Posterior vena cava (tissue), 2 donors: ENCODE results near the gene MAPK12. TPM values are rescaled to one million over a fixed set of nuclear protein-coding genes. Genes with fewer than 3 reads are reported as not detected.
A peak's percentile ranks its signal among the peaks of the same experiment; 100 is the strongest.
"Not testable (repeated sequence)": the region's sequence is repeated elsewhere in the genome, so short reads cannot be mapped to it uniquely, and the experiment has no call there.

Experiments
- DNase-seq: peaks from one replicate; pipeline ENCODE4 v3.0.0-alpha.2; 2020; ENCODE audit warnings: low spot score
- intact Hi-C, 2 donors: fragments of 100-400 bp; cut with DNase I; formaldehyde crosslinking; loops; one replicate each; pipeline versions ENCODE4 v1.14.1 to v1.14.2; 2022 to 2023
- total RNA-seq, 2 donors: library from RNA; stranded (reverse); fragmentation: NEBNext Ultra II Directional; extraction: Animal tissue kit (Norgen Biotek cat#: 25700); gene quantifications; one replicate each; pipeline ENCODE4 v1.2.1, GENCODE V29; 2021
- donor health status: DM: yes; HTN: yes; CAD: no.
- donor health status: DM: yes; HTN: yes; CAD: no.

Gene MAPK12
- total RNA-seq, 2 donors from 2014 or later = 10.4 to 13.2 TPM

DNA sequence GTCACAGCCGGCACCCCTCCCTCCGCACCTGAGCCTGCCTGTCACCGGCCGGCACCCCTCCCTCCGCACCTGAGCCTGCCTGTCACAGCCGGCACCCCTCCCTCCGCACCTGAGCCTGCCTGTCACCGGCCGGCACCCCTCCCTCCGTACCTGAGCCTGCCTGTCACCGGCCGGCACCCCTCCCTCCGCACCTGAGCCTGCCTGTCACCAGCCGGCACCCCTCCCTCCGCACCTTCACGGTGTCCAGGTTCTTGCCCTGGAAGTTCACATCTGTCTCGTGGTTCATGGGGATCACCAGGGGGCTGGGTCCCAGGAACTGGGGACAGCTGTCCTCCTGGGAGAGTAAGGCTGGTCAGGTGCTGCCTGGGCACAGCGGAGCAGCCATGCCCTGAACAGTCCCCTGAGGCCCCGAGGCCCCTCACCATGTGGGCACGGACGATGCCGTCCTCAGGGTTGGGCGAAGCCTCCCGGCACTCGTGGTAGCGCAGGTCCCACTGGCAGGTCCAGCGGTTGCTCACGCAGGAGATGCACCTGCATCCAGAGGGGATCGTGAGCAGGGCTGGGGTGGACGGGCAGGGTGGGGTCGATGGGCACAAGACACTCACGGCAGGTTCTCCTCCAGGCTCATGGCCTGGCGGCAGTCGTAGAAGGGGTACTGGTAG is 24.2 kb upstream of the MAPK12 start:
- no peak for DNase-seq
- intact Hi-C loops = no loop called here

DNA sequence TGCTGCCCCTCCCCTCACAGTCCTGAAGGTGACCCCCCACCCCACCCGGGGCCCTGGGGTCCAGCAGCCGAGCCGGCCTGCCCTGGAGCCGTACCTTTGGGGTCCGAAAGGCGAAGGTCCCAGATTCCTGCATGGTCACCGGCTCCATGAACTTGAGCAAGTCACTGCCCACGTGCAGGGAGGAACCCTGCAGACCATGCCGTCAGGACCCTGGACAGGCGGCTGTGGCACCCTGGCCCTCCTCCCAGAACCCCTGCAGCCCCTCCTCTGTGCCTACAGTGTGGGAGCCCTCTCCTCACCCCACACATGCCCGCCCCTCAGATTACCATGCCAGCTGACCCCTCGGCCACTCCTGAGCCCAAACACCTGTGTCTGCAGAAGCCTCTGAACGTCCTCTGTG is 23.0 kb upstream of the MAPK12 start:
- no peak for DNase-seq
- intact Hi-C loops = no loop called here

DNA sequence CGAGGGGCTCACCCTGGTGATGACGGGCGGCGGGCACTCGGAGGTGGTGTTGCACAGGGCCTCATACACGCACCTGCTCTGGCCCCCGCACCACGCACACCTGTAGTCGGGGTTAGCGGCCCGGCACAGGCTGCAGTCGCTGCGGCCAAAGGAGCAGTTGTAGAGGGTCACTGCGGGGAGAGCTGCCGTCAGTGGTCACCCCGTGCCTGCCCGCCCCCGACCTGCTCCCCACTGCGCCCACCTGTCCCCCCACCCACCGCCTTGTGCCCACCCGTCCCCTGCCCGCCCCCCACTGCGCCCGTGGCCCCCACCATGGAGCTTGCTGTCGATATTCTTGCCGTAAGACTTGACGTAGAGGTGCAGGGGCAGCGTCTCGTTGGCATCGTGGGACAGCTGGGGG is 22.3 kb upstream of the MAPK12 start:
- intact Hi-C loops = no loop called here
- no peak for DNase-seq

DNA sequence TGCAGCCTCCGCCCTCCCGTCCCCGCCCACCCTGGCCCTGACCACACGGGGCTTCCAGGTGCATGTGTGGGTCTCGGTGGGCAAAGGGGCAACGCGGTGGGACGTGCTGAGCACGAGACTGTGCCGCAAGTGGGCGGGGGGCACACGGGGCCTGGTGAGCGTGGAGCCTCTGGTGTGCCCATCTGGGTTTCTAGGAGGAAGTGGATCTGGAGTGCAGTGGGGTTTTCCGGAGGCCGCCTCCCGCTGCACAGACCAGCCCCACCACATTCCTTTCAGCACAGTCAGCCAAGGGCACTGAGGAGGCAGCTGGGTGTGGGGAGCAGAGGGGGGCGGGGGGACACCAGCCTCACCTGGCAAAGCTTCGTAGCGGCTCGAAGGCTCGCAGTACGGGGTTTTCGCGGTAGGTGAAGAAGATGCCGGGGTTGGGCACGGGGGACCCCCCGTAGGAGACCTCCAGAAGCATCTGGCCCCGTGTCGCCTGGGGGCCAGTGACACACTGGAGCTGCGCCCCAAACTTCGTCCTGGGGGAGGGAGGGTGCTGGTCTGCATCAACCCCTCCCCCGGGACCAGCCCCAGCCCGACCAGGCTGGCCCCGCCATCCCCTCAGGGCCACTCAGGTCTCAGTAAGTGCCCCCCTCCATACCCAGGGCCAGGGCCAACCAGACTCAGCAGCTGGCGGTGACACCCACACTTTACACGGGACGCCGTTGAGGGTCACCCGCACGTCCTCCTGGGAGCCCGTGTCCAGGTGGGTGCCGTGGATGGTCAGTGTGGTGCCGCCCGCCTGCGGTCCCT is 21.1 kb upstream of the MAPK12 start:
- intact Hi-C loops = no loop called here
- no peak for DNase-seq

DNA sequence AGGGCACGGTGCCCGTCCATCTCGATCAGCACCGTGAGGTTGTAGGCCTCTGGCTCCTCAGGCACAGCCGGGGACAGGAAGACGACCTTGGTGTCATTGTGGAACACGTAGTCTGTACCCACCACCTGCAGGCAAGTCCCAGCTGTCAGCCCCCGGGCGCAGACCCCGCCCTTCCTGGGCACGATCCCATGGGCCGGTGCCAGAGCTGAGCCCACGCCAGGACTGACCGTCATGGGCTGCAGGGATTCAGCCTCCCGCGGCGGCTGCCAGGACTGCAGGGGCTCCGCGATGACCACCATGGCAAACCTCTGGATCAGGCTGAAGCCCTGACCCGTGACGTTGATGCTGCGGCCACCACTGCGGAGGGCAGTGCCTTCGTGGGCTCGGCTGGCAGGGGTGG is 20.5 kb upstream of the MAPK12 start:
- intact Hi-C loops = no loop called here
- DNase-seq = no peak

DNA sequence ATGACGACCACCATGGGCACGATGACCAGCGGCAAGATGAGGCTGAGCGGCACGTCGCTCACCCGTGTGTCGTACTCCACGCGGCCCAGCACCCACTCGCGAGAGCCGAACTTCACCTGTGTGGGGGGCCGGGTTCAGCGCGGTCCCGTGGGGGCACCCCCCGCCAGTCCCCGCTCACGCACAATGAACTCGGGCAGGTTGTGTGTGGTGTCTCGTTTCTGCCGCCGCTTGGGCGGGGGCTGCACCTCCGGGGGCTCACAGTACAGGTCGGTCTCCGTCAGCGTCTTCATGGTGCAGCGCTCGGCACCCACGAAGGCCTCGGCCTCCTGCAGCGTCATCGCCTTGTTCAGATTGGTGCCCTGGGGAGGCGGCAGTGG is 19.9 kb upstream of the MAPK12 start:
- DNase-seq = no peak
- intact Hi-C loops = no loop called here

DNA sequence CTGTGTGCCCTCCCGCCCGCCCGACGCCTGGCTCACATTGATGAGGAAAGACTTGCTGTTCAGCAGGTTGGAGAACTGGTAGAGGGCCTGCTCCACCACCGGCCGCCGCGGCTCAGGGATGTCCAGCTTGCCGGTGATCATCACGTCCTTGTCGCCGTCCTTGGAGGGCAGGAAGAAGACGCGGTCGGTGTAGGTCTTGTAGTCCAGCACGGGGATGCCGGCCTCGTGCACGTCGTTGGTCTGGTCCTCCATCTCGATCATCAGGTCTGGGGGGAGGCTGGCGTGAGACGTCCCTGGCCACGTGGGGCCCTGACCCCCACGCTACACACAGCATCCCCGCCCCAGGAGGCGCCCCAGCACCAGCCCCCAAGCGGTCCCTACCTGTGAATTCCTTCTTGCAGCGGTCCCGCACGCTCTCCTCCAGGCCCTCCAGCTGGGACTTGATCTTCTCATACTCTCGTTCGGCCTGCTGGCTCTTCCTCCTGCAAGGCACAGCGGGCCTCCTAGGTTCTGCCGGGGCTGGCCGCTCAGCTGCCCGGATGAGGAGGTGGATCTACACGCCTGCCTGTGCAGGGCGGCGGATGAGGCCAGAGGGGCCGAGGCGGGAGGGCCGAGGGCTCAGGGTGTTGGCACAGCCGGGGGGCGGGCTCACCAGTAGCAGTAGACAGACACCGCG is 19.4 kb upstream of the MAPK12 start:
- intact Hi-C loops = no loop called here
- no peak for DNase-seq

DNA sequence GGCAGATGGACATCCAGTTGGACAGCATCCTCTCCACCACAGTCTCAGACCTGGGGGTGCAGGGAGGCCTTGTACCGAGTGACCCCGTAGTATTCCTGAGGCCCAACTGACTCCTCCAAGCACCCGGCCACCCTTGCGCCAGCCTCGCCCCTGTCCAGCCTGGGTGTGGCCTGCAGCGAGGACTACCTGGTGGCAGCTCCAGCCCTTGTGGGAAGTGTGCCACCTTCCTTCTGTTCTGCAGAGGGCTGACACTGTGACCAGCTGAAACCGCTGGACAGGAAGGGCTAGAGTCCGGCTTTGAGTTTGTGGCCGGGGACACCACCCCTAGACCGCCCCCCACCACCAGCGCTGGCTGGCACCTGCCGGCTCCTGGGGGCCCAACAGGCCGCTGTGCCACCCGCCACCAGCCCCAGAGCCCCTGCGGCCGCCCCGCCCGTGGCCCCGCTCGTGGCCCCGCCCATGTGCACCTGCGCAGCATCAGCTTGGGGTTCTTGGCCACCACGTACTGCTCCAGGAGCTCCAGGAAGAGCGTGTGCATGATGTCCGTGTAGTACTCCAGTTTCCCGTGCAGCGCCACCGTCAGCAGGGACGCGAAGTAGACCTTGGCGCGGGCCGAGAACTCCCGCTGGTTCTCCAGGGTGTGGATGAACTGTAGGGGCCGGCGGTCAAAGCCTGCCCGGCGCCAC is 18.7 kb upstream of the MAPK12 start:
- intact Hi-C loops = no loop called here
- no peak for DNase-seq

DNA sequence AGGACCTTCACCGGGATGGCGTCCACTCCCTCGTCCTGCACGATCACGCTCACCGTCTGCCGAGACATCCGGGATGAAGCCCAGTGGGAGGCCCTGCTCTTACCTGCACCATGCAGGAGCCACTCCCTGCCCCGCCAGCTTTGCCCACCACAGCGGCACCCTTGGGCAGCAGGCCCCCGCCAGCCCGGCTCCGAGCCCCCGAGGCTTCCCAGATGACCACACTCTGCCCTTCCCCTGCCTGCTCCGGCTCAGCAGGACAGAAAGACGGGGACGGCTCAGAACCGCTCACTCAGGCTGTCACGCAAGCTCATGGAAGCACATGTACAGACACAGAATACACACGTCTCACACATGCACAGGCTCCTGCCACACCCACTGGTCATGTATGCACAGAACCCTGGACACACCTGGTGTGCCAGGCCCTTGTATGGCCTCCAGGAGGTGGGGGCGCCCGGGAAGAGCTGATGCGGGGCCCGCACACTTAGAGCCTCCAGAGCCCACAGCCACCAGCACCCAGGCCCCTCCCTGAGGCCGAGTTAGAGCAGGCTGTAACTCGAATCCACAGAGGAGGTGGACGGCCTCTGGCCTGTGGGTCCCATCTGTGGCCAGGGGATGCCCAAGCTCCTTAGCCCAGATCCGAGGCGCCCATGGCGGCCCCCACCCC is 17.6 kb upstream of the MAPK12 start:
- intact Hi-C loops = loop anchor here (5.0 kb wide), 2 partner anchors 48 to 63 kb away; partner anchors contain the start of genes DENND6B (in 2 of the 2) and PPP6R2 (in 1 of the 2)

DNA sequence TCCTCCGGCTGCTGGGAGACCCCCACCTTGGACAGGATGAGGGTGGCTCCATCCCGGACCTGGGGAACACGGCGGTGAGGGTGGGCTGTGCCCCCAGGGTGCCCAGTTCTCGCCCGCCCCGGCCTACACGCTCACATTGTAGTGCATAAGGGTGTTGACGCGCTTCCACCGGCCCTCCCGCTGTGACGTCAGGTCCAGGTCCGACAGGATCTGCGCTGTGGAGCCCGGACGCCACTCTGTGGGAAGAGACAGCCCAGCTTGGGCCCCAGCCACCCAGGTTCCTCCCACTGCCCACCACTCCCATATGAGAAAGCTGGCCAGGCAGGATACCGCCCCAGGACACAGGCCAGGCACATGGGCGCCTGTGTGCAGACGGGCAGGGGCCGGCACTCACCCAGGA is 17.0 kb upstream of the MAPK12 start:
- DNase-seq = no peak
- intact Hi-C loops = loop anchor here (5.0 kb wide), 2 partner anchors 49 to 64 kb away; partner anchors contain the start of genes DENND6B (in 2 of the 2) and PPP6R2 (in 1 of the 2)

More for the DNA sequence above, 17.6 kb upstream of the MAPK12 start:
- no peak for DNase-seq

DNA sequence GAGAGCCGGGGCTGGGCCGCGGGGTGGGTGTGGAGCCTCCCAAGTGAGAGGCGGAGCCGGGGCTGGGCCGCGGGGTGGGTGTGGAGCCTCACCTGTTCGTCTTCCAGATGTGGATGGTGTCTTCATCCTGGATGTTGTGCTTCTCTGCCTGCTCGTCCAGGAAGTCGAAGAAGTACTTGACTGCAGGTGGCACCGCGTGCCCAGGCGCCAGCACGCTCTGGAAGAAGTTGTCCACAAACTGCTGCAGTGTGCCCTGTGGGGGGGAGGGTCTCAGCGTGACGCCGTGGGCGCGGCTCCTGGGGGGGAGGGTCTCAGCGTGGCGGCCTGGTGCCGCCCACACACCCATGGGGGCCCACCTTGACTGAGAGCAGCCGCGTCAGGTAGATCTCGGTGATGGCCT is 16.3 kb upstream of the MAPK12 start:
- intact Hi-C loops = loop anchor here (5.0 kb wide), 2 partner anchors 50 to 65 kb away; partner anchors contain the start of genes DENND6B (in 2 of the 2) and PPP6R2 (in 1 of the 2)
- DNase-seq = no peak

DNA sequence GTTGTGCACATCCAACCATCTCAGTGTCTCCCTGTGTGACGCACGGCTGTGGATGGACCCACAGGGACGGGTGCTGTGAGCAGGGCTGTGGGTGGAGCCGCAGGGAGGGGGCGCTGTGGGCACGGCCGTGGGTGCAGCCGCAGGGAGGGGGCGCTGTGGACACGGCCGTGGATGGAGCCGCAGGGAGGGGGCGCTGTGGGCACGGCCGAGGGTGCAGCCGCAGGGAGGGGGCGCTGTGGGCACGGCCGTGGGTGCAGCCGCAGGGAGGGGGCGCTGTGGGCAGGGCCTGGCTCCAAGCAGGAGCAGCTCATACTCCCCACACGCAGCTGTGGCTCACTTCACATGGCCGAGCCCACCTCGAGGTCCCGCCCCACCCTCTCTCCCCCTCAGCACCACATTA is 14.7 kb upstream of the MAPK12 start:
- peak; percentile 90 for DNase-seq
- intact Hi-C loops = loop anchor here (5.0 kb wide), 2 partner anchors 51 to 66 kb away; partner anchors contain the start of genes DENND6B (in 2 of the 2) and PPP6R2 (in 1 of the 2)

DNA sequence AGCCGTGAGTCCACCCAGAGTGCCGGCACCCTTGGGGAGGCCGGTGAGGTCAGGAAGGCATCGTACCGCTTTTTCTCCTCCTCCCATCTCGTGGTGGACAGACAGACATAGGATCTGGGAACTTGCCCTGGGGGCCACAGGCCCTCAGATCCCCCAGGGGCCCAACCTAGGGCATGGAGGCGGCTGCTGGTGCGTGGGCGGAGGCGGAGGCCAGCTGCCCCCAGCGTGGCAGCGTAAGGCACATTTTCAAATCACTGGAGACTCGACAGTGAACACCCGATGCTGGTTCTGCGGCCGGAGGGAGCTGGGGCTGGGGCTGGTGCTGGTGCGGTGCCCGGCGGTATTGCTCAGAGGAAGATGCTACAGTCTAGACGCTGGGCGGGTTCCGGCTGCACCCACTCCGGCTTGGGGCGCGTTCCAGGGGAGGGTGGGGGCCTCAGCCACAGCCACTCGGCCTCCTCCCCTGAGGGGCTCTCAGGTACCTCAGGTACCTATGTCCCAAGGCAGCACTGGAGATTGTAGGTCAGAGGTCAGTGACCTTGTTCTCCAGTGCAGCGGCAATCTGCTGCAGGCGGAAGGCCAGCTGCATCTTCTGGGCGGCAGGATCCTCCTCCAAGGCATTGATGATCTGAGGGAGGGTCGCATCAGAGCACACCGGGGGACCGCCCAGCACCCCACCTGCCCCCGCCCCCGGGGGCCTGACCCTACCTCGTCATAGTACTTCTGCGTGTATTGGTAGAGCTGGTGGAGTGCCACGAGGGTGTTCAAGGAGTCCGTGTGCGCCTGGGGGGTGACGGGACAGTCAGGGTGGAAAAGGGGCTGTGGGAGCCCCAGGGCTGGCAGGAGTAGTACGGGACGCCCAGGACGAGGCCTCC is 13.9 kb upstream of the MAPK12 start:
- intact Hi-C loops = loop anchor here (5.0 kb wide), 2 partner anchors 52 to 67 kb away; partner anchors contain the start of genes DENND6B (in 2 of the 2) and PPP6R2 (in 1 of the 2)
- DNase-seq = no peak

DNA sequence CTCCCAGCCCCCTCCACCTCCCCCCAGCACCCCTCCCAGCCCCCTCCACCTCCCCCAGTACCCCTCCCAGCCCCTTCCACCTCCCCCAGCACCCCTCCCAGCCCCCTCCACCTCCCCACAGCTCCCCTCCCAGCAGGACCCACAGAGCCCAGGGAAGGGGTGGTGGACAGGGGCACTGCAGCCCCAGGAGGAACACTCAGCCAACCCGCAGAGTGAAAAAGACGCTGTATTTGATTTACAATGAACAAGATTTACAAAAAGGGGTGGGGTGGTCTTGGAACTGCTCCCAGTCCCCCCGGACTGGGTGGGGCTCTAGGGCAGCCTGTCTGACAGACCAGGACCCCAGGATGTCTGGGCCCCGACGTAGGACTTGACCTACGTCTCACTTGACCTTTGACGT is 13.3 kb upstream of the MAPK12 start:
- intact Hi-C loops = loop anchor here (5.0 kb wide), 2 partner anchors 53 to 68 kb away; partner anchors contain the start of genes DENND6B (in 2 of the 2) and PPP6R2 (in 1 of the 2)
- DNase-seq = no peak

DNA sequence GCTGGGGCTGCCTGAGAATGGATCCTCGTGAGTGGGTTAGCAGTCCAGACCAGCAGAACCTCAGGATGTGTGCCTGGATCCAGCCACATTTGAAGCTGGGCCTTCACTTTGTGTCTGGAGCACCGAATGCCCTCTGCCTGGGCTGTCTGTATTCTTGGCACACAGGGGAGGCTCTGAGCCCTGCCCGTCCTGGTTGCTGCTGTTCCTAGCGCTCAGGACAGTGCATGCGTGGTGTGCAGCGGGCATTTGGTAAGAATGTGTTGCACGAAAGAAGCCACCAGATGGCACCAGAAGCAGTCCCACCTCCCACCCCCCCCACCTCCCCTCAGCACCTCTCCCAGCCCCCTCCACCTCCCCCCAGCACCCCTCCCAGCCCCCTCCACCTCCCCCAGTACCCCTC is 12.8 kb upstream of the MAPK12 start:
- intact Hi-C loops = no loop called here
- DNase-seq = no peak

DNA sequence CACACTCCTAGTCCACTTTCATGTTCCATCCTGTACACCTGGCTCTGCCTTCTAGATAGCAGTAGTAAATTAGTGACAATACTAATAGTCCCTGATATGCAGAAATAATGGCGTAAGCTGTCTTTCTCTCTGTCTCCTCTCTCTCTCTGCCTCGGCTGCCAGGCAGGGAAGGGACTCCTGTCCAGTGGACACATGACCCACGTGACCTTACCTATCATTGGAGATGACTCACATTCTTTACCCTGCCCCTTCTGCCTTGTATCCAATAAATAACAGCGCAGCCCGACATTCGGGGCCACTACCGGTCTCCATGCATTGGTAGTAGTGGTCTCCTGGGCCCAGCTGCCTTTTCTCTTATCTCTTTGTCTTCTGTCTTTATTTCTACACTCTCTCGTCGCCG is 12.3 kb upstream of the MAPK12 start:
- intact Hi-C loops, DNase-seq: not testable (repeated sequence)

DNA sequence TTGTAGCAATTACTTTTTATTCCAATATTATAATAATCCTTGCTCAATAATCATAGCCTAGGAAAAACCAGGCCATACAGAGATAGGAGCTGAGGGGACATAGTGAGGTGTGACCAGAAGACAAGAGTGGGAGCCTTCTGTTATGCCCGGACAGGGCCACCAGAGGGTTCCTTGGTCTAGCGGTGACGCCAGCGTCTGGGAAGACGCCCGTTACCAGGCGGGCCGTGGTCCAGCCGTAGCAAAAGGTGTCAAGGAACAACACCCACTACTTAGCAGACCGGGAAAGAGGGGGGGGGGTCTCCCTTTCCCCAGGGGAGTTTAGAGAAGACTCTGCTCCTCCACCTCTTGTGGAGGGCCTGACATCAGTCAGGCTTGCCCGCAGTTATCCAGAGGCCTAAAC is 11.9 kb upstream of the MAPK12 start:
- DNase-seq, intact Hi-C loops: not testable (repeated sequence)
